GM08714 (cell line): ENCODE results near the gene SLC35D2.
"Not testable (repeated sequence)": the region's sequence is repeated elsewhere in the genome, so short reads cannot be mapped to it uniquely, and the experiment has no call there.

Experiments used
- H3K4me3 ChIP-seq: fragments of 200-500 bp; sonication (Bioruptor generic); 2 replicates; pipeline ENCODE4 v1.5.1; 2014; ENCODE audit warnings: mild to moderate bottlenecking, low read length, inconsistent platforms
- ZNF274 ChIP-seq: IDR thresholded peaks from 2 replicates; pipeline ENCODE4 v1.6.1; 2012; ENCODE audit warnings: mild to moderate bottlenecking, low read depth, low read length

The SLC35D2 gene

DNA sequence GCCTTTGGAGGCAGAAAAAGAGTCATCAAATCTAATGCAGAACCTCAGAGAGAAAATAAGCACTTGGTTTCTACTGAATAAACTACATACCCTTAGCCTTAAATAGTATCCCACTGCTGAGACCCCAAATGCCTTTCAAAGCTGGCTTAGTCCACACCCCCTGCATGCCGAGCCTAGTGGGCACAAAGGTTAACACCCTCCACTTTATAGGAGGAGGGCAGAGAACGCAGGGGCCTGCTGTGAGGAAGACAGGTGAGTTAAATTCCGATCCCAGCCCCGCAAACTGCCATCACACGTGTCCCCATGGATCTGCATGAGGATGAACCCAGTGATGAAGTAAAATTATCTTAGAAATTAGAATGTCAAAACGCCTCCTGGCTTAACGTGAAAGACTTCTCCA, 62.0 kb downstream of the SLC35D2 start:
- H3K4me3 ChIP-seq: no peak overlapping the region
- TF ChIP-seq ZNF274: no peak

DNA sequence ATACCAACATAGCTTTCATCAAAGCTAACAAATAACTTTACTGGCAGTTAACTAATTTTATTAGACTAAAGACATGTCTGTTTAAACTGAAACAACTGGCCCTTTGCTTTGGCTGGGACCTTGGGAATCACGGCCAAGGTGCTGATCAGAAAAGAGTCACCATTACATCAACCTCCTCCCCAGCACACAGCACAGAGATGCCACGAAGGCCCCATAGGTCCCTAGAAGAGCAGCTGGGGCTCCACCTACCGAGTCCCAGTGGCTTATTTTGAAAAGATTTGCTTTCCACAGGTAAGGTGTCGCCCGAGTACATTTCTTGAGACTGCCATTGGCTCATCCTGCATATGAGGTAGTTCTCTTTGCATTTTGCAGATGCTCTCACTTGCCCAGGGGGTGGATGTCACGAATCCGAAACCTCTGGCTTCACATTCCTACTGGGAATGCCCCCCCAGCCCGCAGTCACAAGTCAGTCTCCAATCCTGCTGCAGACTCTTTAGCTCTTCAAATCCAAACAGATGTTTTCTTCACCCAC, 62.7 kb downstream of the SLC35D2 start:
- no peak for TF ChIP-seq ZNF274
- no peak overlapping the region for H3K4me3 ChIP-seq

GRCh38 chr9:96318921-96319565, 64.5 kb downstream of the SLC35D2 start:
- no peak for TF ChIP-seq ZNF274
- no peak overlapping the region for H3K4me3 ChIP-seq

DNA sequence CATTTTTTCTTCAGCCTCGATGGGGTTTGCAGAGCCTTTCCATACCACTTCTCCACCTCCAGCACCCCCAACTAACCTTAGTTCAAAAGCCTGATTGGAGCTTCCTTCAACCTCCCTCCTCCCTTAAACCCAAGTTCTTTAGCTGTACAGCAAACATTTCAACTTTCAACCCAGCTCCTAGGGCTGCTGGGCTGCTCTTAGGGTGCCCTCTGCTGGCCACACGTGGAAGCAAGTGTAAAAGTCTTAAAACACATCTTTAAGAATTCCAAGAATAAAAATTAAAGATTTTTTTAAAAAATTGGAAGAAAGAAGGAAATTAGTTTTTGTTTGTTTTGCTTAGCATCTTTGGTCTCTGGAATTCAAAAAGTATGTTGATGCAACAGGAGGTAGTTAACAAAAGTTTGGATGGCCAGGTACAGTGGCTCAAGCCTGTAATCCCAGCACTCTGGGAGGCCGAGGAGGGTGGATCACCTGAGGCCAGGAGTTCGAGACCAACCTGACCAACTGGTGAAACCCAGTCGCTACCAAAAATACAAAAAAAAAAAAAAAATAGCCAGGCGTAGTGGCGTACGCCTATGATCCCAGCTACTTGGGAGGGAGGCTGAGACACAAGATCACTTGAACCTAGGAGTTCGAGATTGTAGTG, 66.1 kb downstream of the SLC35D2 start:
- H3K4me3 ChIP-seq: no peak overlapping the region
- TF ChIP-seq ZNF274: no peak

- no peak for TF ChIP-seq ZNF274
- no peak overlapping the region for H3K4me3 ChIP-seq
Observed at GRCh38 chr9:96309850-96310249, 73.7 kb downstream of the SLC35D2 start.

- not testable (repeated sequence) for H3K4me3 ChIP-seq
Observed at GRCh38 chr9:96306958-96307357, 76.6 kb downstream of the SLC35D2 start.

GRCh38 chr9:96305171-96305570, 78.3 kb downstream of the SLC35D2 start:
- TF ChIP-seq ZNF274: no peak
- H3K4me3 ChIP-seq: no peak overlapping the region

- TF ChIP-seq ZNF274: no peak
- H3K4me3 ChIP-seq: no peak overlapping the region
Observed at GRCh38 chr9:96304230-96304629, 79.3 kb downstream of the SLC35D2 start.

DNA sequence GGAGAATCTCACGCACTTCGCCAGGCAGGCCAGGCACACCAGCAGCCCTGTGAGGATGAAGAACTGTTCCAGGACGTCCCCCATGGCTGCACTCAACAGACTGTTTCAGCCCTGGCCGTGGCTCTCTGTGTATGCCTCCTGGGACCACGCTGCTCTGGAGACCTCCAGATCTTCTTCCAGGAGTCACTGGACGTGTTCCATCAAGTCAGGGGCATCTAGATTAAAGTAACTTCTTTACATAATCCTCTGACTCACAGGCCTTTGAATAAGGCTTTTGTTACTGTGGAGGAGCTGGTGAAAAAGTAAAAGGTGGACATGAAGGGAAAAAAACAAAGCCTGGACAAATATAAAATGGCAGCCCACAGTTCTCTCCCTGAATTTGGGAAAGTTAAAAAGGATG, 81.5 kb downstream of the SLC35D2 start, which contains the start of gene HSD17B3:
TSS of gene HSD17B3 (minus strand) at position 156 of the 400 bp plus-strand sequence. CDS start at position 84, 72 bp downstream.
- TF ChIP-seq ZNF274: no peak
- H3K4me3 ChIP-seq: no peak within 1 kb of the TSS

DNA sequence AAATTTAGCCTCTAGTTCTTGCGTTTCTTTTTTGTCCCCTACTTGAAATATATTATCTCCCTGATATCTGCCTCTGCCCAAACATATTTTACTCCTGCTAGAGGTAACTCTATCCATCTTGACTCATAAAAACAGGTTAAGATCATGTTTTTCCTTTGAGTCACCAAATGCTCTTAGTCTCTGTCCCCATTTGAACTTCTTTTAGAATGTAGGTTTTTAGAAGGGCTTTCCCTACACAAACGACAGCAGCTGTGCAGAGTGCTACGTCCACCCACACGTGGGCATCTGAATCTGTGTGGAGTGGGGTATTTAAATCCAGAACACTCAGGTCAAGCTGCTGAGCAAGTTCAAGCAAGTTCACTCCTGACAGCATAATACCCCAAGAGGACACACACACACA, 83.7 kb downstream of the SLC35D2 start:
- no peak for TF ChIP-seq ZNF274
- no peak overlapping the region for H3K4me3 ChIP-seq

DNA sequence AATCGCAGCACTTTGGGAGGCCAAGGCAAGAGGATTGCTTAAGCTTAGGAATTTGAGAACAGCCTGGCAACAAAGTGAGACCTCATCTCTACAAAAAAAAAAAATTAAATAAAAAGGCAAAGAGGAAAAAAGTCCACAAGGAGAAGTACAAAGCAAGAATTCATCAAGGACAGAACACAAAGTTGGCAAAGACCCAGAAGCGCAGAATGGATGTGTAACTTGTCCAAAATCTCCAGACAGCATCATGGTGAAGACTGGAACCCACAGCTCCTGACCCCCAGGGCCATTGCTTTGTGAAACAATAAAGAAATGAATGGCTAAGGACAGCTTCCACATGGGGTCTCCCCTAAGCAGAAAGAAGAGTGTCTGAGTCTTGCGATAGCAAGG, 89.4 kb downstream of the SLC35D2 start:
- no peak overlapping the region for H3K4me3 ChIP-seq
- TF ChIP-seq ZNF274: no peak

DNA sequence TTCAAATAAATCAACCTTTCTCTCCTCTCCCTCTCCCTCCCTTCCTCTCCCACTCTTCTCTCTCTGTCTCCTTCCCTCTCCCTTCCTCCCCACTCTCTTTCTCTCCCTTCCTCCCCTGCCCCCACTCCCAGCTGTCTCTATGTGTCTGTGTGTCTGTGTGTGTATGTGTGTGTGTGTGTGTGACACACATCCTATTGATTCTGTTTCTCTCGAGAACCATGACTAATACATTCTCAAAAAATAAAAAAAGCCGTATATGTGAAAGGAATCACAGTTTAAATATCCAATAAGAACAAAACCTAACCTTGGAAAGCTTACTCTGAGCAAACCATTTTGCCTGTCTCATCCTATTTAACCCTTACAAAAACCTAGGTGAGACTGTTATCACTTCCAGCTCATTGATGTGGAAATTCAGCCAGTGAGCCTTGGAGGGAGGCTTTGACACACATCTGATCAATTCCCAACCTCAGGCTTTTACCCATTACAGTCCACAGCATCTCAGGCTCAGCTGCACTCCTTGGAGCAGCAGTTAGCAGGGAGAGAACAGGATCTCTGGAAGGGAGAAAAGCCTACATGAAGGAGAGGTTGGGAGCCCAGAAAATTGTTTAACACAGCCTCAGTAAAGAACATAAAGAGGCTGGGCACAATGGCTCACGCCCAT, 89.9 kb downstream of the SLC35D2 start:
- TF ChIP-seq ZNF274: no peak
- H3K4me3 ChIP-seq: no peak overlapping the region

DNA sequence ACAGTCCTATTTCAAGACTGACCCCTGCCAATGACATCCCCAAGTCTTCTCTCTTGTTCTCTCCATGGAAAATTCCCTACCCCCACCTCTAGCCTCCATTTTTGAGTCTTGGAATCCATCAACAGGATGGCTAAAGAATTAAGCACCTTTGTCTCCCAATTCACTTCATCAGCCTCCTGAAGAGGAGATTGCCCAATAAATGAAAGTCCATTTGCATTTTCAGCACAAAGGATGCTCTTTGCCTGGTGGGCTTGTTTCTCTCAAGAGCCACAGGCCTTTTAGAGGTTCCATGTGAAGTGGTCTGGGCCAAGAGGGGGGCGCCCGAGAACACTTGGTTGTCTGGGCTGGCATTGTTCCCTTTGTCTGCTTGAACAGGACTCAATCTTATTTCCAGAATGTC, 94.1 kb downstream of the SLC35D2 start:
- no peak for TF ChIP-seq ZNF274
- H3K4me3 ChIP-seq: no peak overlapping the region

DNA sequence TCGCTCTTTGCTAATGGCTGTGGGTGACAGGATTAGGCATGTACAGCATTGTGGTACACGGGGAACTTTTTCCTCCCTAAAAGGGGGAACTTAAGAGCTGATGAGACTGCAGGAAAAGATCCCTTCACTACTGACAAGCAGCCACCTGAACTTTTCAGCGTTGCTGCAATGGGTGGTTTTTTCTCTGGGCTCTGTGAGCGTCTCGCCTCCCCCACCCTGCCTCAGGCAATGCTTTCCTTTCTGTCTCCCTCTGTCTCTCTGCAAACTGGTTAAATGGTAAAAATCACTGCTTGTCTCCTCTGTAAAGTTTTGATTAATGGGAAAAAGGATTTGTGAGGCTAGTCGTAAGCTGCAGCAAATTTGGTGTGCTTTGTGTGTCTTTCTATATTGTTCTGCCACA, 101.9 kb downstream of the SLC35D2 start:
- no peak overlapping the region for H3K4me3 ChIP-seq
- TF ChIP-seq ZNF274: no peak

- TF ChIP-seq ZNF274: no peak
Observed at GRCh38 chr9:96279932-96280331, 103.6 kb downstream of the SLC35D2 start.

GRCh38 chr9:96274939-96275338, 108.6 kb downstream of the SLC35D2 start:
- no peak for TF ChIP-seq ZNF274
- no peak overlapping the region for H3K4me3 ChIP-seq

More at GRCh38 chr9:96279932-96280331, 103.6 kb downstream of the SLC35D2 start:
- H3K4me3 ChIP-seq: no peak overlapping the region
